GM12875 (cell line): ENCODE data around the gene OSBPL1A.
"Not testable (repeated sequence)": the region's sequence is repeated elsewhere in the genome, so short reads cannot be mapped to it uniquely, and the experiment has no call there.

ENCODE experiments used
- H3K4me3 ChIP-seq: one replicate; pipeline ENCODE4 v1.5.1; 2011; ENCODE audit warnings: low read depth, low read length, control low read depth
- TF ChIP-seq, protein P1 (sequence below): IDR thresholded peaks from 2 replicates; pipeline ENCODE4 v1.5.1; 2011; ENCODE audit warnings: low read depth, mild to moderate bottlenecking, control low read depth, inconsistent platforms, low read length, moderate library complexity, borderline replicate concordance; ENCODE audit not compliant: insufficient read depth

OSBPL1A gene

GRCh38 chr18:24160086-24160485, 237.5 kb downstream of the OSBPL1A start:
- H3K4me3 ChIP-seq, result no peak overlapping the region
- TF ChIP-seq, protein P1, sequence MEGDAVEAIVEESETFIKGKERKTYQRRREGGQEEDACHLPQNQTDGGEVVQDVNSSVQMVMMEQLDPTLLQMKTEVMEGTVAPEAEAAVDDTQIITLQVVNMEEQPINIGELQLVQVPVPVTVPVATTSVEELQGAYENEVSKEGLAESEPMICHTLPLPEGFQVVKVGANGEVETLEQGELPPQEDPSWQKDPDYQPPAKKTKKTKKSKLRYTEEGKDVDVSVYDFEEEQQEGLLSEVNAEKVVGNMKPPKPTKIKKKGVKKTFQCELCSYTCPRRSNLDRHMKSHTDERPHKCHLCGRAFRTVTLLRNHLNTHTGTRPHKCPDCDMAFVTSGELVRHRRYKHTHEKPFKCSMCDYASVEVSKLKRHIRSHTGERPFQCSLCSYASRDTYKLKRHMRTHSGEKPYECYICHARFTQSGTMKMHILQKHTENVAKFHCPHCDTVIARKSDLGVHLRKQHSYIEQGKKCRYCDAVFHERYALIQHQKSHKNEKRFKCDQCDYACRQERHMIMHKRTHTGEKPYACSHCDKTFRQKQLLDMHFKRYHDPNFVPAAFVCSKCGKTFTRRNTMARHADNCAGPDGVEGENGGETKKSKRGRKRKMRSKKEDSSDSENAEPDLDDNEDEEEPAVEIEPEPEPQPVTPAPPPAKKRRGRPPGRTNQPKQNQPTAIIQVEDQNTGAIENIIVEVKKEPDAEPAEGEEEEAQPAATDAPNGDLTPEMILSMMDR, result no peak

DNA sequence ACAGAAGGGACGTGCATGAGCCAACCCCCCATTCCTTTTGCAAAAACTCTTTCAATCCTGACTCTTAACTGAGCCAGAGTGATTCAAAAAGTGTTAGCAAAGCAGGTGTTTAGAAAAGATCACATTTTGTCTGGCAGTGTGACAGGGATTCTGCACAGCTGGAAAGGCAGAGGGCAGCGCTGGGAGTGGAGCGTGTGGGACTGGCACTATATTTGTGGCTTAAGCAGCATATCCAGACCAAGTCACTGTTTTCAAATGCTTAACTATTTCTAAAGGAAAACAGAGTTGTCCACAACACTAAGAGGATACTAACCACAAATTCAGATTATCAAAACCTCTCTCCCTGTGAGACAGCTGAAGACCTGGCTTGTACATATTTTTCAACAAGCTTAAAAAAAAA, 239.8 kb downstream of the OSBPL1A start:
- TF ChIP-seq, protein P1, result no peak
- H3K4me3 ChIP-seq, result no peak overlapping the region

GRCh38 chr18:24153397-24153796, 244.2 kb downstream of the OSBPL1A start:
- H3K4me3 ChIP-seq, result no peak overlapping the region
- TF ChIP-seq, protein P1, result no peak

DNA sequence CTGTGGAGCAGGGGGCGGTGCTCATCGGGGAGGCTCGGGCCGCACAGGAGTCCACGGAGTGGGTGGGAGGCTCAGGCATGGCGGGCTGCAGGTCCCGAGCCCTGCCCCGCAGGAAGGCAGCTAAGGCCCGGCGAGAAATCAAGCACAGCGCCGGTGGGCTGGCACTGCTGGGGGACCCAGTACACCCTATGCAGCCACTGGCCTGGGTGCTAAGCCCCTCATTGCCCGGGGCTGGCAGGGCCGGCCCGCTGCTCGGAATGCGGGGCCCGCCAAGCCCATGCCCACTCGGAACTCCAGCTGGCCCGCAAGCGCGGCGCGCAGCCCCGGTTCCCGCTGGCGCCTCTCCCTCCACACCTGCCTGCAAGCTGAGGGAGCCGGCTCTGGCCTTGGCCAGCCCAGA, 248.0 kb downstream of the OSBPL1A start:
- not testable (repeated sequence) for H3K4me3 ChIP-seq

DNA sequence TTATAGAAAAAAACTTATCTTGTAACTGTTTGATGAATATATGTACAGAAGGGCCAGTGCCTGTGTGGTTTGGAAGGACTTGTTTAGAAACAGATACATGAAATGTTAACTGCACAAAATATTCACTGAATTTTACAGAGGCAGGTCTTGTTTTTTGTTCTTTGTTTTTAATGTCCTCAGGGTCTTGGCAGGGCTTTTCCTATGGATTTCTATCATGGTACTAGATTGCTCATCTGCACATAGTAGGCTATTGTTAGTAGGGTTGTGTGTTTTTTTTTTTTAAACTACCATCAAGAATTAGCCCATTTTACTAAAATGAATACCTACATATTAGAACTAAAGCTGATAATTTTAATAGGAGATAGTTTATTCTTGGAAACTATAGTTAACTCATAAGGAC, 255.2 kb downstream of the OSBPL1A start:
- TF ChIP-seq, protein P1, result no peak
- no peak overlapping the region for H3K4me3 ChIP-seq

- TF ChIP-seq, protein P1, result no peak
- H3K4me3 ChIP-seq, result no peak overlapping the region
Measured at GRCh38 chr18:24140697-24141096, 256.9 kb downstream of the OSBPL1A start.

DNA sequence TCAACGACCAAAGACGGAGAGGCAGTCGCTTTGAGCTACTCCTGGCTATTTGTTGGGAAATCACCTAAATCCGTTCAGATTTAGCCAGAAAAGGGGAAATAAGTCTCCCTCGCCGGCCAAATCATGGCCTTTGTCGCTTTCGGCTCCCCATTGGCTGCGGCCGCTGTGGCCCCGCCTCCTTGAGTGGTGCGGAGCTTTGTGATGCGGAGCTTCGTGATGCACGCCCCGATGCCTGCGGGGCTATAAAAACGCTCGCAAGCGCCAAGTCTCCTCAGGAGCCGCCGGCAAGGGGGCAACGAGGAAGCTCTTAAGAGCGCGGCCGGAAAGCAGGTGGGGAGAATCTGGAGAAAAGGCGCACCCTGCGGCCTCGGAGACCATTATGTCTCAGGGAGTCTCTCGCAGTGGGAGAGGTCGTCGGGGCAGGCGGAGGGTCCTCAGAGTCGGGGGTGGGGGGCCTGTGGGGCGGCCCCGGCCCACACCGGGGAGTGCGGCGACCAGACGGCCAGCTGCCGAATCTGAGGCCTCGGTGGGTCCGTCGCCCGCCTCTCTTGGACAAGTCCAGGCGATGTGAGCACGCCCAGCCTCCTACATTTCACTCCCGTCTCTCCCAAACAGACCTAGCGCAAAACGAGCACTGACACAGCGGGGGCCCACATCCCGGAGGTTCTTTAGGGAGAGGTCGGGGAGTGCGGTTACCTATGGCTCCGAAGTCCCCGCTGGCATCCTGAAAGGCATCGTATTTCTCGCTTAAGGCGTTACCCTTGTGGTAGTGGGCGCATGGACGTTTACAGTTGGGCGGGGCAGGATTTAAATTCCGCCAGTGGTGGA, 258.6 kb downstream of the OSBPL1A start, which contains the start of gene CABYR:
Gene CABYR (plus strand): TSS at position 274 of the 828 bp plus-strand sequence. CDS start 4,053 bp downstream, outside the sequence.
- TF ChIP-seq, protein P1, result no peak
- H3K4me3 ChIP-seq, result peak within 1 kb of the TSS; percentile 47
